GM12875 (cell line): Measurements from ENCODE around the gene FES.
"Not testable (repeated sequence)": the region's sequence is repeated elsewhere in the genome, so short reads cannot be mapped to it uniquely, and the experiment has no call there.

Source experiments
- H3K4me3 ChIP-seq: one replicate; pipeline ENCODE4 v1.5.1; 2011; ENCODE audit warnings: low read depth, low read length, control low read depth
- TF ChIP-seq, protein P1 (sequence below): IDR thresholded peaks from 2 replicates; pipeline ENCODE4 v1.5.1; 2011; ENCODE audit warnings: low read depth, mild to moderate bottlenecking, control low read depth, inconsistent platforms, low read length, moderate library complexity, borderline replicate concordance; ENCODE audit not compliant: insufficient read depth

Gene FES

GRCh38 chr15:90891346-90891949 lies 7.1 kb downstream of the FES start:
- TF ChIP-seq, protein P1, sequence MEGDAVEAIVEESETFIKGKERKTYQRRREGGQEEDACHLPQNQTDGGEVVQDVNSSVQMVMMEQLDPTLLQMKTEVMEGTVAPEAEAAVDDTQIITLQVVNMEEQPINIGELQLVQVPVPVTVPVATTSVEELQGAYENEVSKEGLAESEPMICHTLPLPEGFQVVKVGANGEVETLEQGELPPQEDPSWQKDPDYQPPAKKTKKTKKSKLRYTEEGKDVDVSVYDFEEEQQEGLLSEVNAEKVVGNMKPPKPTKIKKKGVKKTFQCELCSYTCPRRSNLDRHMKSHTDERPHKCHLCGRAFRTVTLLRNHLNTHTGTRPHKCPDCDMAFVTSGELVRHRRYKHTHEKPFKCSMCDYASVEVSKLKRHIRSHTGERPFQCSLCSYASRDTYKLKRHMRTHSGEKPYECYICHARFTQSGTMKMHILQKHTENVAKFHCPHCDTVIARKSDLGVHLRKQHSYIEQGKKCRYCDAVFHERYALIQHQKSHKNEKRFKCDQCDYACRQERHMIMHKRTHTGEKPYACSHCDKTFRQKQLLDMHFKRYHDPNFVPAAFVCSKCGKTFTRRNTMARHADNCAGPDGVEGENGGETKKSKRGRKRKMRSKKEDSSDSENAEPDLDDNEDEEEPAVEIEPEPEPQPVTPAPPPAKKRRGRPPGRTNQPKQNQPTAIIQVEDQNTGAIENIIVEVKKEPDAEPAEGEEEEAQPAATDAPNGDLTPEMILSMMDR = no peak
- no peak overlapping the region for H3K4me3 ChIP-seq

- no peak overlapping the region for H3K4me3 ChIP-seq
- TF ChIP-seq, protein P1 = no peak
Measured at GRCh38 chr15:90892023-90892422, 7.7 kb downstream of the FES start.

- TF ChIP-seq, protein P1 = no peak
- H3K4me3 ChIP-seq = no peak overlapping the region
Measured at GRCh38 chr15:90892498-90893174, 8.3 kb downstream of the FES start.

DNA sequence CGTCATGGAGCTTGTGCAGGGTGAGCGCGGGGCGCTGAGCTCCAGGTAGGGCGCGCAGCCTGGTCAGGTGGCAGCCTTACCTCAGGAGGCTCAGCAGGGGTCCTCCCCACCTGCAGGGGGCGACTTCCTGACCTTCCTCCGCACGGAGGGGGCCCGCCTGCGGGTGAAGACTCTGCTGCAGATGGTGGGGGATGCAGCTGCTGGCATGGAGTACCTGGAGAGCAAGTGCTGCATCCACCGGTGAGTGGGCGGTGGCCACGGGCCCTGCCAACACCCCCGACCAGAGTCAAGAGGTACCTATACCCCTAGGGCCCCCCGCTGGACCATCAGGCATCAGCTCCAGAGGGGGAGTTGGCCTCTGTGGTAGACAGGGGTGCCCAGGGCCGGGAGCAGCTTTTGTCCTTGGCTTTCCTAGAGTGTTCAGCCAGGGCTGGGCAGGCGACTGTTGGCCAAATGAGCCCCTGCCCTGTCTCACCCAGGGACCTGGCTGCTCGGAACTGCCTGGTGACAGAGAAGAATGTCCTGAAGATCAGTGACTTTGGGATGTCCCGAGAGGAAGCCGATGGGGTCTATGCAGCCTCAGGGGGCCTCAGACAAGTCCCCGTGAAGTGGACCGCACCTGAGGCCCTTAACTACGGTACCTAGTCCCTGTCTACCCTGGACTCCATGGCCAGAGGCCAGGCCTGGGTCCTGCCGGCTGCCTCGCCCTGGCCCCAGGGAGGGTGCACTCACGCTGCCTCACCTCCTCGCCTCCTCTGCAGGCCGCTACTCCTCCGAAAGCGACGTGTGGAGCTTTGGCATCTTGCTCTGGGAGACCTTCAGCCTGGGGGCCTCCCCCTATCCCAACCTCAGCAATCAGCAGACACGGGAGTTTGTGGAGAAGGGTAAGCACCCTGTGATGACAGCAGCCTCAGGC lies 9.1 kb downstream of the FES start:
- no peak overlapping the region for H3K4me3 ChIP-seq
- TF ChIP-seq, protein P1 = peak; percentile 24; the same call in 1 of the 2 replicates

GRCh38 chr15:90895571-90896117 lies 11.3 kb downstream of the FES start:
- TF ChIP-seq, protein P1 = no peak
- no peak overlapping the region for H3K4me3 ChIP-seq

- not testable (repeated sequence) for H3K4me3 ChIP-seq
Measured at GRCh38 chr15:90897131-90897655, 12.9 kb downstream of the FES start.

DNA sequence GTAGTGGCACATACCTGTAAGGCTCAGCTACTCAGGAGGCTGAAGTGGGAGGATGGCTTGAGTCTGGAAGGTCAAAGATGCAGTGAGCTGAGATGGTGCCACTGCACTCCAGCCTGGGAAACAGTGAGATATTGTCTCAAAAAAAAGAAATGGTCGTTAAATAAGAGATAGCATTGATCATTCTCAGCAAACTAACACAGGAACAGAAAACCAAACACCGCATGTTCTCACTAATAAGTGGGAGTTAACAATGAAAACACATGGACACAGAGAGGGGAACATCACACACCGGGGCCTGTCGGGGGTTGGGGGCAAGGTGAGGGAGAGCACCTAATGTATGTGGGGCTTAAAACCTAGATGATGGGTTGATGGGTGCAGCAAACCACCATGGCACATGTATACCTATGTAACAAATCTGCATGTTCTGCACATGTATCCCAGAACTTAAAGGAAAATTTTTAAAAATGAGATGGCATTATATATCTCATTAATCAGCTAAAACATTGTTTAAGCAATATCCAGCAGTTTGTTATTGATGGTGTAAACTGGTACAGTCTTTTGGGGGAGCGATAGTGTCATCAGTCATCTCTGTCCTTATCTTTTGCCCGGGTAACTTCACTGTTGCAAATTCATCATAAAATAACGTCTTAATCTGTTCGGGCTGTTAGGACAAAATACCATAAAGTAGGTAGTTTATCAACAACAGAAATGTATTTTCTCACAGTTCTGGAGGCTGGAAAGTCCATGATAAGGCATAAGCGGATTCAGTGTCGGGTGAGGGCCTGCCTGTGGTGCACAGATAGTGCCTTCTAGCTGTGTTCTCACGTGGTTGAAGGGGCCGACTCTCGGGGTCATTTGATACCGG lies 17.1 kb downstream of the FES start:
- H3K4me3 ChIP-seq = peak overlapping the region; percentile 88

More for the DNA sequence above, 17.1 kb downstream of the FES start:
- TF ChIP-seq, protein P1 = no peak
